DMS79 (cell line): Measurements from ENCODE around the gene SEPTIN5.

Experiments
- DNase-seq: peaks from one replicate; lab custom pipeline; 2025; lab: John Stamatoyannopoulos, UW

Gene SEPTIN5

GRCh38 chr22:19733755-19734154, 19.5 kb downstream of the SEPTIN5 start:
- no peak for DNase-seq

GRCh38 chr22:19734163-19734562, 19.9 kb downstream of the SEPTIN5 start:
- DNase-seq, result no peak

- no peak for DNase-seq
Measured at GRCh38 chr22:19734837-19735382, 20.6 kb downstream of the SEPTIN5 start.

GRCh38 chr22:19735665-19736510, 21.6 kb downstream of the SEPTIN5 start:
- DNase-seq, result no peak

- no peak for DNase-seq
Measured at GRCh38 chr22:19737846-19738663, 23.8 kb downstream of the SEPTIN5 start.

- no peak for DNase-seq
Measured at GRCh38 chr22:19738664-19739447, 24.6 kb downstream of the SEPTIN5 start.

- DNase-seq, result no peak
Measured at GRCh38 chr22:19739448-19739895, 25.2 kb downstream of the SEPTIN5 start.

GRCh38 chr22:19739911-19740449, 25.7 kb downstream of the SEPTIN5 start:
- DNase-seq, result no peak

GRCh38 chr22:19740586-19740985, 26.3 kb downstream of the SEPTIN5 start:
- DNase-seq, result no peak

GRCh38 chr22:19741053-19741452, 26.8 kb downstream of the SEPTIN5 start:
- no peak for DNase-seq

- DNase-seq, result no peak
Measured at GRCh38 chr22:19742160-19743066, 28.1 kb downstream of the SEPTIN5 start.

GRCh38 chr22:19743081-19743480, 28.8 kb downstream of the SEPTIN5 start:
- DNase-seq, result no peak

- DNase-seq, result no peak
Measured at GRCh38 chr22:19743651-19744050, 29.3 kb downstream of the SEPTIN5 start.

GRCh38 chr22:19744350-19745006, 30.2 kb downstream of the SEPTIN5 start:
- DNase-seq, result no peak

- DNase-seq, result no peak
Measured at GRCh38 chr22:19745155-19746101, 31.1 kb downstream of the SEPTIN5 start.

- no peak for DNase-seq
Measured at GRCh38 chr22:19746726-19747125, 32.4 kb downstream of the SEPTIN5 start.

- DNase-seq, result no peak
Measured at GRCh38 chr22:19747551-19747950, 33.2 kb downstream of the SEPTIN5 start.

- DNase-seq, result no peak
Measured at GRCh38 chr22:19748139-19748538, 33.8 kb downstream of the SEPTIN5 start.
